HepG2 (cell line): ENCODE results near the gene MAT2A. TPM values are rescaled to one million over a fixed set of nuclear protein-coding genes. Genes with fewer than 3 reads are reported as not detected.

Experiments
- ATAC-seq: fragments of 200-7000 bp; cut with Tn5 transposase; 3 replicates; pipeline ENCODE4 v1.9.1; 2020; ENCODE audit warnings: mild to moderate bottlenecking, moderate library complexity
- BruUV-seq: library from RNA; stranded (reverse); fragments of 400-500 nt; replicated peaks from 2 replicates; lab custom pipeline; 2021; lab: Mats Ljungman, UMichigan
- CTCF ChIA-PET: fragments of 300-600 bp; formaldehyde crosslinking; extraction: SDS; loops from one replicate; lab custom pipeline; 2021; ENCODE audit warnings: low total read pairs, inconsistent platforms, low intra/inter-chr PET ratio; lab: Yijun Ruan, JAX
- POLR2A ChIA-PET: fragments of 350-600 bp; sonication (Branson Sonifier 250); formaldehyde crosslinking; loops from one replicate; lab custom pipeline; 2020; ENCODE audit warnings: antibody characterized with exemption, inconsistent platforms; lab: Yijun Ruan, JAX
- DNase-seq: peaks from one replicate; pipeline ENCODE4 v3.0.0-alpha.2; 2015; ENCODE audit warnings: low spot score
- FAIRE-seq: peaks from 3 replicates; lab custom pipeline; 2011; peaks lifted over from hg19 to GRCh38; lab: Jason Lieb, UNC
- H2AFZ ChIP-seq: one replicate; pipeline ENCODE4 v1.6.1; 2011; ENCODE audit warnings: low read length, inconsistent platforms
- H3K27ac ChIP-seq: fragments of 300-600 bp; 3 replicates; pipeline ENCODE4 v1.8.0; 2011; ENCODE audit warnings: mixed run types, mild to moderate bottlenecking, mixed read lengths, low read length, inconsistent platforms; ENCODE audit not compliant: insufficient read depth; ENCODE audit errors: extremely low read length
- H3K27me3 ChIP-seq, 2 experiments: fragments of 200-600 bp in 1 of 2; 2 replicates in 1 of 2; 3 replicates in 1 of 2; pipeline versions ENCODE4 v1.6.0 to v1.8.0; 2011; ENCODE audit warnings: low read length in 2 of 2, mild to moderate bottlenecking in 2 of 2, moderate library complexity in 2 of 2, inconsistent platforms in 1 of 2; ENCODE audit not compliant: insufficient read depth in 2 of 2, control insufficient read depth in 1 of 2
- H3K36me3 ChIP-seq, 2 experiments: fragments of 200-600 bp in 1 of 2; replicated peaks in 1 of 2; 2 replicates in 1 of 2; 3 replicates in 1 of 2; pipeline versions ENCODE4 v1.5.1 to v1.8.0; 2011; ENCODE audit warnings: low read length in 2 of 2, inconsistent platforms in 1 of 2; ENCODE audit not compliant: insufficient read depth in 2 of 2, control insufficient read depth in 1 of 2
- H3K4me1 ChIP-seq: 2 replicates; pipeline ENCODE4 v1.5.1; 2012; ENCODE audit warnings: low read length, inconsistent platforms; ENCODE audit not compliant: insufficient read depth
- H3K4me2 ChIP-seq: 2 replicates; pipeline ENCODE4 v1.6.0; 2011; ENCODE audit warnings: low read depth, low read length, inconsistent platforms
- H3K4me3 ChIP-seq, 3 experiments: fragments of 200-600 bp in 1 of 3; sonication (generic), shearing (Covaris generic) in 1 of 3; replicated peaks in 1 of 3; 2 replicates each; pipeline ENCODE4 v1.5.1; 2011 to 2016; ENCODE audit warnings: low read length in 3 of 3, inconsistent platforms in 2 of 3, low read depth in 2 of 3, mild to moderate bottlenecking in 2 of 3, control low read depth in 1 of 3, mixed read lengths in 1 of 3; ENCODE audit not compliant: insufficient read depth in 1 of 3
- H3K79me2 ChIP-seq: one replicate; pipeline ENCODE4 v1.6.1; 2011; ENCODE audit warnings: low read length, inconsistent platforms; ENCODE audit not compliant: insufficient read depth
- H3K9ac ChIP-seq: 2 replicates; pipeline ENCODE4 v1.6.0; 2011; ENCODE audit warnings: mild to moderate bottlenecking, low read depth, low read length, inconsistent platforms; ENCODE audit not compliant: insufficient read depth
- H3K9me3 ChIP-seq: 2 replicates; pipeline ENCODE4 v1.5.1; 2012; ENCODE audit warnings: mild to moderate bottlenecking, low read length
- H4K20me1 ChIP-seq: 2 replicates; pipeline ENCODE4 v1.6.0; 2011; ENCODE audit warnings: inconsistent platforms, mild to moderate bottlenecking, low read length, moderate library complexity; ENCODE audit not compliant: insufficient read depth
- ETV5 ChIP-seq: IDR thresholded peaks from 2 replicates; pipeline ENCODE4 v1.6.1; 2018; ENCODE audit warnings: missing biosample characterization, missing genetic modification reagents, inconsistent platforms, borderline replicate concordance
- FOXO1 ChIP-seq: sonication (generic); formaldehyde crosslinking; IDR thresholded peaks from 2 replicates; pipeline ENCODE4 v1.4.0; 2020; ENCODE audit warnings: missing genetic modification reagents
- JUNB ChIP-seq: sonication (generic); formaldehyde crosslinking; IDR thresholded peaks from 2 replicates; pipeline ENCODE4 v1.8.0; 2022; ENCODE audit warnings: missing genetic modification reagents, mild to moderate bottlenecking, borderline replicate concordance
- LBX2 ChIP-seq: sonication (generic); formaldehyde crosslinking; IDR thresholded peaks from 2 replicates; pipeline ENCODE4 v1.5.0; 2020; ENCODE audit warnings: missing genetic modification reagents, mild to moderate bottlenecking, borderline replicate concordance
- PITX1 ChIP-seq: sonication (generic); formaldehyde crosslinking; IDR thresholded peaks from 2 replicates; pipeline ENCODE4 v1.5.1; 2020; ENCODE audit warnings: mild to moderate bottlenecking, missing genetic modification reagents
- RBAK ChIP-seq: sonication (generic); formaldehyde crosslinking; IDR thresholded peaks from 2 replicates; pipeline ENCODE4 v1.5.1; 2020; ENCODE audit warnings: mild to moderate bottlenecking, missing genetic modification reagents
- TCF7L2 ChIP-seq: IDR thresholded peaks from 2 replicates; pipeline ENCODE4 v1.6.1; 2011; ENCODE audit warnings: mild to moderate bottlenecking, low read depth, low read length, moderate library complexity
- TRIM22 ChIP-seq: fragments of 450-650 bp; IDR thresholded peaks from 2 replicates; pipeline ENCODE4 v1.6.1; 2017
- U2AF1 ChIP-seq: fragments of 200-400 bp; formaldehyde crosslinking; optimal IDR thresholded peaks from 2 replicates; pipeline ENCODE3; 2017; ENCODE audit warnings: mild to moderate bottlenecking, low read depth, low read length
- ZHX2 ChIP-seq, 2 experiments: sonication (generic) in 1 of 2; formaldehyde crosslinking in 1 of 2; IDR thresholded peaks; 2 replicates each; pipeline versions ENCODE4 v1.6.1 to v1.9.0; 2014 to 2022; ENCODE audit warnings: antibody characterized with exemption in 1 of 2, borderline replicate concordance in 1 of 2, inconsistent platforms in 1 of 2, low read depth in 1 of 2, missing genetic modification reagents in 1 of 2
- ZNF333 ChIP-seq: sonication (generic); formaldehyde crosslinking; IDR thresholded peaks from 2 replicates; pipeline ENCODE4 v1.4.0; 2020; ENCODE audit warnings: mild to moderate bottlenecking, missing genetic modification reagents, borderline replicate concordance
- ZNF367 ChIP-seq: sonication (generic); formaldehyde crosslinking; IDR thresholded peaks from 2 replicates; pipeline ENCODE4 v1.4.0; 2020; ENCODE audit warnings: missing genetic modification reagents, borderline replicate concordance
- ZNF567 ChIP-seq: sonication (generic); formaldehyde crosslinking; IDR thresholded peaks from 2 replicates; pipeline ENCODE4 v1.8.1; 2023; ENCODE audit warnings: mild to moderate bottlenecking, missing genetic modification reagents, borderline replicate concordance
- ZNF816 ChIP-seq: sonication (generic); formaldehyde crosslinking; IDR thresholded peaks from 2 replicates; pipeline ENCODE4 v1.8.0; 2022; ENCODE audit warnings: missing genetic modification reagents, mild to moderate bottlenecking, borderline replicate concordance
- WGBS: methylation state at CpG from one replicate; pipeline ENCODE4 v1.1.6; 2017; ENCODE audit warnings: low lambda C conversion rate; 5-methylcytosine and 5-hydroxymethylcytosine counted together
- in situ Hi-C: cut with HindIII; loops from 2 replicates; pipeline ENCODE4 v1.10.0; 2017; ENCODE audit warnings: low pct_unique_long_range_greater_than_20kb; ENCODE audit not compliant: extremely low pct_ligation_motif_present
- intact Hi-C: fragments of 100-400 bp; cut with micrococcal nuclease; formaldehyde crosslinking; loops from one replicate; pipeline ENCODE4 v1.10.0; 2022; ENCODE audit not compliant: unreplicated experiment
- polyA plus RNA-seq, 8 experiments: library from polyadenylated mRNA; depleted of rRNA in 3 of 8; stranded (reverse) in 7 of 8; unstranded in 1 of 8; fragments of >200 nt; fragmentation: Illumina TruSeq in 4 of 8; extraction: Trizol in 4 of 8; gene quantifications; 2 replicates each; pipeline versions ENCODE4 v1.2.1 to v1.2.3, GENCODE V29; 2011 to 2016; ENCODE audit warnings: low read depth in 4 of 8, missing spikeins in 1 of 8, mixed read lengths in 1 of 8; ENCODE audit not compliant: insufficient read depth in 1 of 8
- total RNA-seq, 5 experiments: library from RNA; depleted of rRNA; stranded (reverse); fragments of >200 nt; fragmentation: Illumina TruSeq; extraction: Trizol; gene quantifications; 2 replicates each; pipeline ENCODE4 v1.2.3, GENCODE V29; 2016; ENCODE audit warnings: low read depth in 1 of 5

MAT2A gene
- total and polyA plus RNA-seq, 2 of the 13 experiments (the other 11 are each of a cell fraction or from before 2014, with no cell fraction given), result 155 to 331 TPM

- Histone ChIP-seq H3K4me1 (peaks cover 4% of the 10 kb centered on the region), H3K79me2 (peaks cover 5% of the 10 kb centered on the region), H3K27ac (no peak overlapping the region), H3K36me3 (peaks cover 49 to 76% of the 10 kb centered on the region in 2 experiments), H2AFZ (no peak overlapping the region), H3K27me3 (no peaks in the 10 kb centered on the region), H3K9me3 (no peaks in the 10 kb centered on the region), H3K9ac (no peak overlapping the region), H3K4me2 (no peak overlapping the region), H4K20me1 (peaks cover 8% of the 10 kb centered on the region), H3K4me3 (no peak overlapping the region)
- no TSS peak for BruUV-seq
- POLR2A ChIA-PET, result interaction anchor here (0.6 to 20.8 kb wide), 19 partner anchors 9 to 224 kb away, joined by 3 to 645 read pairs (median 4); partner anchors contain the start of genes C2orf68, ELMOD3, GGCX and MAT2A
- intact Hi-C loops, result loop anchor here (1.0 to 5.0 kb wide), 5 partner anchors 132 to 252 kb away; partner anchors contain the start of genes ELMOD3, RETSAT and TGOLN2
- ATAC-seq (peak; percentile 57), FAIRE-seq (peak; percentile 98), DNase-seq (peak; percentile 83)
- CTCF ChIA-PET, result interaction anchor here (1.3 to 4.8 kb wide), 3 partner anchors 13 to 161 kb away, joined by 5 to 45 read pairs (median 41); partner anchors contain the start of gene MAT2A
- WGBS, result 89% methylated on average over 9 of the region's 9 CpGs
- in situ Hi-C loops, result loop anchor here (5.0 kb wide), 2 partner anchors 130 to 160 kb away; no protein-coding TSS in a partner anchor
- TF ChIP-seq TCF7L2 (no peak), PITX1 (CRISPR knock-in tag) (no peak), RBAK (no peak), ZNF567 (0 out of 2 replicates have a peak, but pooled peaks have one; percentile 66), TRIM22 (no peak), FOXO1 (CRISPR knock-in tag) (peak; percentile 10; the same call in 1 of the 2 replicates), ZNF816 (CRISPR knock-in tag) (no peak), U2AF1 (no peak), ZHX2 (IDR thresholded peaks at IDR 0.05; ENCODE audit: low read depth) (no peak), ZHX2 (CRISPR knock-in tag; IDR thresholded peaks at IDR 0.05; ENCODE audit: borderline replicate concordance) (no peak), LBX2 (CRISPR knock-in tag) (no peak), ETV5 (CRISPR knock-in tag) (peak; percentile 56; the same call in 1 of the 2 replicates), JUNB (no peak), ZNF367 (no peak), ZNF333 (CRISPR knock-in tag) (no peak)
Observed at GRCh38 chr2:85551698-85552678, 13.0 kb downstream of the MAT2A start.
